Endothelial cell (in vitro differentiated cells): Measurements from ENCODE around the gene PRPF40A. TPM values are rescaled to one million over a fixed set of nuclear protein-coding genes. Genes with fewer than 3 reads are reported as not detected.
"Not testable (repeated sequence)": the region's sequence is repeated elsewhere in the genome, so short reads cannot be mapped to it uniquely, and the experiment has no call there.

Source experiments
- DNase-seq: peaks from one replicate; pipeline ENCODE4 v3.0.0; 2021; ENCODE audit warnings: low spot score
- H3K27ac Mint-ChIP-seq: one replicate; pipeline ENCODE4 v1.8.0; 2021; ENCODE audit warnings: mixed read lengths, inconsistent platforms; ENCODE audit not compliant: unreplicated experiment
- H3K27me3 Mint-ChIP-seq: one replicate; pipeline ENCODE4 v1.8.0; 2021; ENCODE audit warnings: mild to moderate bottlenecking, moderate library complexity, mixed read lengths, inconsistent platforms; ENCODE audit not compliant: unreplicated experiment
- H3K36me3 Mint-ChIP-seq: one replicate; pipeline ENCODE4 v1.8.0; 2021; ENCODE audit warnings: mild to moderate bottlenecking, low read depth, mixed read lengths, inconsistent platforms; ENCODE audit not compliant: unreplicated experiment
- H3K4me1 Mint-ChIP-seq: one replicate; pipeline ENCODE4 v1.8.0; 2021; ENCODE audit warnings: mild to moderate bottlenecking, mixed read lengths, inconsistent platforms; ENCODE audit not compliant: unreplicated experiment
- H3K4me3 Mint-ChIP-seq: one replicate; pipeline ENCODE4 v1.8.0; 2021; ENCODE audit warnings: mild to moderate bottlenecking, mixed read lengths, inconsistent platforms; ENCODE audit not compliant: unreplicated experiment
- H3K9me3 Mint-ChIP-seq: one replicate; pipeline ENCODE4 v1.8.0; 2021; ENCODE audit warnings: mixed read lengths, inconsistent platforms; ENCODE audit not compliant: unreplicated experiment
- CTCF ChIP-seq: fragments of 200-600 bp; sonication (generic); IDR thresholded peaks from one replicate; pipeline ENCODE4 v1.5.0; 2021; ENCODE audit warnings: antibody characterized with exemption; ENCODE audit not compliant: unreplicated experiment
- total RNA-seq: library from RNA; stranded (reverse); fragmentation: NEBNext Ultra II Directional; extraction: Animal tissue kit (Norgen Biotek cat#: 25700); gene quantifications from one replicate; pipeline ENCODE4 v1.2.1, GENCODE V29; 2021; ENCODE audit not compliant: unreplicated experiment

The PRPF40A gene
- total RNA-seq, 1 donor from 2014 or later = 128 TPM

- no peaks in the 10 kb centered on the region for H3K9me3 Mint-ChIP-seq
- no peak overlapping the region for H3K4me3 Mint-ChIP-seq
- peaks cover 29% of the 10 kb centered on the region for H3K36me3 Mint-ChIP-seq
- peak; percentile 89 for TF ChIP-seq CTCF
- no peak overlapping the region for H3K27ac Mint-ChIP-seq
- no peaks in the 10 kb centered on the region for H3K27me3 Mint-ChIP-seq
- no peak for DNase-seq
- H3K4me1 Mint-ChIP-seq = peaks cover 3% of the 10 kb centered on the region
These were observed 23.6 kb upstream of the PRPF40A start for GRCh38 chr2:152740743-152741328.

- not testable (repeated sequence) for DNase-seq, H3K9me3 Mint-ChIP-seq, H3K4me1 Mint-ChIP-seq, H3K27ac Mint-ChIP-seq, H3K27me3 Mint-ChIP-seq
- H3K4me3 Mint-ChIP-seq = peak overlapping the region; percentile 20
- peaks cover 29% of the 10 kb centered on the region for H3K36me3 Mint-ChIP-seq
These were observed 22.4 kb upstream of the PRPF40A start for GRCh38 chr2:152739705-152740104.

- peaks cover 29% of the 10 kb centered on the region for H3K36me3 Mint-ChIP-seq
- H3K4me3 Mint-ChIP-seq = no peak overlapping the region
- H3K27me3 Mint-ChIP-seq = no peaks in the 10 kb centered on the region
- TF ChIP-seq CTCF = no peak
- H3K4me1 Mint-ChIP-seq = peaks cover 6% of the 10 kb centered on the region
- H3K9me3 Mint-ChIP-seq = no peaks in the 10 kb centered on the region
- no peak overlapping the region for H3K27ac Mint-ChIP-seq
- no peak for DNase-seq
These were observed 21.2 kb upstream of the PRPF40A start for GRCh38 chr2:152738438-152738837.

GRCh38 chr2:152737509-152737908 lies 20.2 kb upstream of the PRPF40A start:
- not testable (repeated sequence) for H3K27ac Mint-ChIP-seq, H3K9me3 Mint-ChIP-seq, DNase-seq, H3K4me1 Mint-ChIP-seq, H3K27me3 Mint-ChIP-seq
- Mint-ChIP-seq H3K36me3 (peaks cover 29% of the 10 kb centered on the region), H3K4me3 (peak overlapping the region; percentile 5)

- no peaks in the 10 kb centered on the region for H3K9me3 Mint-ChIP-seq
These were observed 13.5 kb upstream of the PRPF40A start for GRCh38 chr2:152730591-152731333.

More at GRCh38 chr2:152730591-152731333, 13.5 kb upstream of the PRPF40A start:
- Mint-ChIP-seq H3K36me3 (no peaks in the 10 kb centered on the region), H3K4me3 (no peak overlapping the region), H3K27ac (no peak overlapping the region), H3K27me3 (no peaks in the 10 kb centered on the region), H3K4me1 (peaks cover 3% of the 10 kb centered on the region)
- no peak for DNase-seq
- no peak for TF ChIP-seq CTCF
